PFSK-1 (cell line): ENCODE data around the gene JMJD7.

Source experiments
- POLR2AphosphoS5 ChIP-seq: IDR thresholded peaks from 2 replicates; pipeline ENCODE4 v1.6.1; 2012; ENCODE audit warnings: low read depth, mild to moderate bottlenecking, control low read depth, low read length, moderate library complexity
- REST ChIP-seq, 2 experiments: IDR thresholded peaks; 2 replicates each; pipeline versions ENCODE4 v1.6.1 to v1.8.0; 2011 to 2012; ENCODE audit warnings: low read depth in 2 of 2, low read length in 2 of 2, control low read depth in 1 of 2, inconsistent platforms in 1 of 2, mild to moderate bottlenecking in 1 of 2, moderate library complexity in 1 of 2; ENCODE audit not compliant: insufficient read depth in 1 of 2
- TAF1 ChIP-seq: IDR thresholded peaks from 2 replicates; pipeline ENCODE4 v1.6.1; 2012; ENCODE audit warnings: low read length, control low read depth, borderline replicate concordance; ENCODE audit not compliant: insufficient read depth

GRCh38 chr15:41809526-41810220 is 18.2 kb upstream of the JMJD7 start:
- no peak for TF ChIP-seq REST (IDR thresholded peaks at IDR 0.05; ENCODE audit: insufficient read depth in 1 of 2, low read depth in 2 of 2, low read length in 2 of 2)
- no peak for TF ChIP-seq POLR2AphosphoS5
- no peak for TF ChIP-seq TAF1
